GM23338 (cell line): ENCODE data around the gene KCMF1.

Experiments
- JUNB ChIP-seq: IDR thresholded peaks from one replicate; pipeline ENCODE4 v1.6.1; 2016; ENCODE audit warnings: antibody characterized with exemption; ENCODE audit not compliant: unreplicated experiment
- TF ChIP-seq, protein P1 (sequence below), 2 experiments: fragments of 200-600 bp in 1 of 2; sonication (generic) in 1 of 2; conservative IDR thresholded peaks; 2 replicates each; pipeline versions ENCODE4 v1.5.1 to v1.6.1; 2016 to 2017; ENCODE audit warnings: antibody characterized with exemption in 2 of 2, low read depth in 2 of 2, mild to moderate bottlenecking in 2 of 2, moderate library complexity in 1 of 2
- TF ChIP-seq, protein P2 (sequence below): IDR thresholded peaks from 2 replicates; pipeline ENCODE4 v1.6.1; 2016; ENCODE audit warnings: antibody characterized with exemption

DNA sequence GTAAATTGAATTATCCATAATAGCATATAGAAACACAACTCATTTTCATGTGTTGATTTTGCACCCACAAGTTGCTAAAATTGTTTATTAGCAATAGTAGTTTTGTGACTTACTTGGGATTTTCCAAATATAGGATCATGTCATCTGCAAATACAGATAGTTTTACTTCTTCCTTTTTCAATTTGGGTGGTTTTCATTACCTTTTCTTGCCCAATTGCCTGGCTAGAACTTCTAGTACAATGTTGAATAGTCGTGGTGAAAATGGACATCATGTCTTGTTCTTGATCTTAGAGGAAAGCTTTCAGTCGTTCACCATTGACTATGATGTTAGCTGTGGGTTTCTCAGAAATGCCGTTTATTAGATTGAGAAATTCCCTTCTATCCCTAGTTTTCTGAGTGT, 102.1 kb downstream of the KCMF1 start:
- TF ChIP-seq, protein P1, sequence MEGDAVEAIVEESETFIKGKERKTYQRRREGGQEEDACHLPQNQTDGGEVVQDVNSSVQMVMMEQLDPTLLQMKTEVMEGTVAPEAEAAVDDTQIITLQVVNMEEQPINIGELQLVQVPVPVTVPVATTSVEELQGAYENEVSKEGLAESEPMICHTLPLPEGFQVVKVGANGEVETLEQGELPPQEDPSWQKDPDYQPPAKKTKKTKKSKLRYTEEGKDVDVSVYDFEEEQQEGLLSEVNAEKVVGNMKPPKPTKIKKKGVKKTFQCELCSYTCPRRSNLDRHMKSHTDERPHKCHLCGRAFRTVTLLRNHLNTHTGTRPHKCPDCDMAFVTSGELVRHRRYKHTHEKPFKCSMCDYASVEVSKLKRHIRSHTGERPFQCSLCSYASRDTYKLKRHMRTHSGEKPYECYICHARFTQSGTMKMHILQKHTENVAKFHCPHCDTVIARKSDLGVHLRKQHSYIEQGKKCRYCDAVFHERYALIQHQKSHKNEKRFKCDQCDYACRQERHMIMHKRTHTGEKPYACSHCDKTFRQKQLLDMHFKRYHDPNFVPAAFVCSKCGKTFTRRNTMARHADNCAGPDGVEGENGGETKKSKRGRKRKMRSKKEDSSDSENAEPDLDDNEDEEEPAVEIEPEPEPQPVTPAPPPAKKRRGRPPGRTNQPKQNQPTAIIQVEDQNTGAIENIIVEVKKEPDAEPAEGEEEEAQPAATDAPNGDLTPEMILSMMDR (conservative IDR thresholded peaks at IDR 0.05; ENCODE audit: low read depth in 2 of 2): no peak
- TF ChIP-seq JUNB: no peak
- TF ChIP-seq, protein P2, sequence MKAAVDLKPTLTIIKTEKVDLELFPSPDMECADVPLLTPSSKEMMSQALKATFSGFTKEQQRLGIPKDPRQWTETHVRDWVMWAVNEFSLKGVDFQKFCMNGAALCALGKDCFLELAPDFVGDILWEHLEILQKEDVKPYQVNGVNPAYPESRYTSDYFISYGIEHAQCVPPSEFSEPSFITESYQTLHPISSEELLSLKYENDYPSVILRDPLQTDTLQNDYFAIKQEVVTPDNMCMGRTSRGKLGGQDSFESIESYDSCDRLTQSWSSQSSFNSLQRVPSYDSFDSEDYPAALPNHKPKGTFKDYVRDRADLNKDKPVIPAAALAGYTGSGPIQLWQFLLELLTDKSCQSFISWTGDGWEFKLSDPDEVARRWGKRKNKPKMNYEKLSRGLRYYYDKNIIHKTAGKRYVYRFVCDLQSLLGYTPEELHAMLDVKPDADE: no peak
